ENCODE measurements around the gene ZNF23.

DNA sequence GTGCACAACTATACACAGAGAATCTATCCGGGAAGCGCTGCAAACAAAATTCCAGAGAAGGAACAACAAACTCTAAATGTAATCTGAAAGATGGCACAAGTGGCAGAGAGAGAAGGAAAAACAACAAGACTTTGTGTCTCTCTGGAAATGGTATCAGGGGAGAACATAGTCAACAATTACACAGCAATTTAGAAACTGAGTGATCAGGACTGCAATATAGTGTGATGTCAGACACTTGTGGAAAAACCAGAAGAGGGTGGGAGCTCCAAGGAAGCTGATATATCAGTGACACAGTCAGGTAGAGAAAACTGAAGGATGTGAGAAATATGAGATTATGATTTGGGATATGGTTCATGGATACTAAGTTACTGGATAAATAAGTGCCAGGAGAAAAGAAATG, 18.9 kb upstream of the ZNF23 start:
- TF ChIP-seq, protein P1, sequence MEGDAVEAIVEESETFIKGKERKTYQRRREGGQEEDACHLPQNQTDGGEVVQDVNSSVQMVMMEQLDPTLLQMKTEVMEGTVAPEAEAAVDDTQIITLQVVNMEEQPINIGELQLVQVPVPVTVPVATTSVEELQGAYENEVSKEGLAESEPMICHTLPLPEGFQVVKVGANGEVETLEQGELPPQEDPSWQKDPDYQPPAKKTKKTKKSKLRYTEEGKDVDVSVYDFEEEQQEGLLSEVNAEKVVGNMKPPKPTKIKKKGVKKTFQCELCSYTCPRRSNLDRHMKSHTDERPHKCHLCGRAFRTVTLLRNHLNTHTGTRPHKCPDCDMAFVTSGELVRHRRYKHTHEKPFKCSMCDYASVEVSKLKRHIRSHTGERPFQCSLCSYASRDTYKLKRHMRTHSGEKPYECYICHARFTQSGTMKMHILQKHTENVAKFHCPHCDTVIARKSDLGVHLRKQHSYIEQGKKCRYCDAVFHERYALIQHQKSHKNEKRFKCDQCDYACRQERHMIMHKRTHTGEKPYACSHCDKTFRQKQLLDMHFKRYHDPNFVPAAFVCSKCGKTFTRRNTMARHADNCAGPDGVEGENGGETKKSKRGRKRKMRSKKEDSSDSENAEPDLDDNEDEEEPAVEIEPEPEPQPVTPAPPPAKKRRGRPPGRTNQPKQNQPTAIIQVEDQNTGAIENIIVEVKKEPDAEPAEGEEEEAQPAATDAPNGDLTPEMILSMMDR (IDR thresholded peaks at IDR 0.05) = no peak
- no peak for TF ChIP-seq POLR2A (IDR thresholded peaks at IDR 0.05)

Measured in Peyer's patch (tissue), 4 donors.